Renal pelvis (tissue), 4 donors: ENCODE data around the gene CR1L. TPM values are rescaled to one million over a fixed set of nuclear protein-coding genes. Genes with fewer than 3 reads are reported as not detected.
"Not testable (repeated sequence)": the region's sequence is repeated elsewhere in the genome, so short reads cannot be mapped to it uniquely, and the experiment has no call there.

ENCODE experiments used
- DNase-seq: peaks from one replicate; pipeline ENCODE4 v3.0.0-alpha.2; 2013
- polyA plus RNA-seq, 3 donors: library from polyadenylated mRNA; unstranded; fragments of 120-200 nt; gene quantifications; one replicate each; pipeline ENCODE4 v1.2.1, GENCODE V29; 2013; ENCODE audit not compliant: insufficient read length in 3 of 3

Gene CR1L
- polyA plus RNA-seq, 3 donors = 0.78 to 2.2 (median 2.0) TPM

DNA sequence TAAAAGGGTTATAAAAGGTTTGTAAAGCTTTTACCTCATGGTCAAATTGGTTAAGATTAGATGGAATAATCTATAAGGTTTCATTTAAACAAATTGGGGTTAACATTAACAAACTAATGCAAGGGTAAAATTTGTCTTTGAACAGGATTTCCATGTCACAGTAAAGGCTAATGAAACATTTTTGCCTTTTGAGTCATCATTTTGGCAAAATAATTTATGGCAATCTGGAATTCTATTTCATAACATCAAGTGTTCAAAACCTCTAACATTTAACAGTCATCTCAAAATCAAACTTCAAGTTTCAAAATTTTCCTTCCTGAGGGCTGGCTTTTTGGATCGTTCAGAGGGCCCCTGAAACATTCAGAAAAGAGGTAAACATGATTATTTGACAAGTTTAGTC, 100.4 kb downstream of the CR1L start:
- no peak for DNase-seq

DNA sequence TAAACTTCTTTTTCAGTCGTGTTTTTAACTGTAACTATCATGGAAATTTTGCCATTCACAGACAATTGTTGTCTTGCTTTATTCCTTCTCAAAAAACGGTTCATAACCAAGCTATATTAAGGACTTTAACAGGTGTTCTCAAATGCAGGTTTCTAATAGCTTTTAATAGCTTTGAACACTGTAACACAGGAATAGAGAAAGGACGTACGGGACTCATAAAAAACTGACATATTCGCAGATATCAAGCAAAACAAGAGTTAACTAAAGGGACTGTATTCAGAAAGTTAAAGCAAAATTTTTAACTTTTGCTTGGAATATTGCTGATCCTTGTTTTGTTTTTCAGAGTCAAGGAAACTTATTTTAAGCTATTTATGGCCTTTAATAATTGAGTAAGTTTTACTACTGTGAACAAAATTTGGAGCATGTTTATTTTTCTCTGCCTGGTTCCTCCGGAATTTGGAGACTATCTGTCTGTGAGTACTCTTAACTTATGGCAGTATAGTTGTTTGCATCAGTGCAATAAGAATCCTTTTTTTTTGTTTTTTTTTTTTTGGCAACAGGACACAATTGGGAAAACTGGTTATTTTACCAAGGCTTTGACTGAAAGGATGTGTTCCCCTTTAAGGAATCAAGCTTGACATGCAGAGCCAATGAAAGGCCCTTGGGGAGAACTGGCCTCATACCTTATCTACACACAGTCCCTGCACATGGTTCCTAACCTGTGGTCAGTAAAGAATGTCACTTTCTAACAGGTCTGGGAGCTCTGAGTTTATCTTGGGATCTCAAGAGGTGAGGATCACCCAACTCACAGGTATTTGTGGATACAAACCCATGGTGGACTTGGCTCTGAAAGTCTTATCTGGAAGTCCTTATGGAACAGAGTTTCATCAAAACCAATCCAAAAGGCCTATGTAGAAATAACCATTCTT, 101.2 kb downstream of the CR1L start:
- no peak for DNase-seq

DNA sequence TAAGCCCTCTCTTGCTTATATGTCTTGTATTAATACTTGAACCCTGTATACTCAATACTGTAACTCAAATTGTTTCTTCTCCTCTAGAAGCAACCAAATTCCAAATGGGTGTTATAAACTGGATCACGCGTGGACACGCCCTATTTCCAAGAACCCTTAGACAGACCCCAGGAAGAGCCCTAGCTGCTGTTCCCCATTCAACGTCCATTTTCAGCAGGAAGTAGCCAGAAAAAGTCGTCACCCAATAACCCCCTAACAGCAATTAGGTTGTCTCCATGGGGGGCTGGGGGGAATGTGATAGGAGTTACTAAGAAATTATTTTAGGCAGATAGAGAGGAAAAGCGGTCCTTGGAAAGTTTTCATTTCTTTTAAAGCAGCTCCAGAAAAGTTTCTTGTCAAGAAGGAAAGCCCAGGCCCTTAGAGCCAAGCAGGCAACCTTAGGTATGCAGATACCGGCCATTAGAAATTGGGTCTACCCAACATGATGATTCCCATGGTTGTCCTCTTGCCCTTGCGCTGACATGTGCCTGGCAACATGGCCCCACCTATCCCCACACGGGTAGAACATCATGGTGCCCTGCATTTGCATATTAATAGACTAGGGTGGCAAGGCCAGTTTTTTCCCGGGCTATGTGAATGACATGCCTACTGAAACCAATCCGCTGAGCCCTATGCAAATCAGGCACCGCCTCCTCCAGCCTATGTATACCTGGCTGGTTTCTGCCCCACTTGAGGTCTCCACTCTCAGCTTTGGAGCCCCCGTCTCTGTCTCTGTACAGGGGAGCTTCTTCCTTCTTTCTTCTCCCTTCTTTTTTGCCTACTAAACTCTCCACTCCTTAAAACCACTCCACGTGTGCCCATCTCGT, 102.9 kb downstream of the CR1L start:
- DNase-seq = no peak

DNA sequence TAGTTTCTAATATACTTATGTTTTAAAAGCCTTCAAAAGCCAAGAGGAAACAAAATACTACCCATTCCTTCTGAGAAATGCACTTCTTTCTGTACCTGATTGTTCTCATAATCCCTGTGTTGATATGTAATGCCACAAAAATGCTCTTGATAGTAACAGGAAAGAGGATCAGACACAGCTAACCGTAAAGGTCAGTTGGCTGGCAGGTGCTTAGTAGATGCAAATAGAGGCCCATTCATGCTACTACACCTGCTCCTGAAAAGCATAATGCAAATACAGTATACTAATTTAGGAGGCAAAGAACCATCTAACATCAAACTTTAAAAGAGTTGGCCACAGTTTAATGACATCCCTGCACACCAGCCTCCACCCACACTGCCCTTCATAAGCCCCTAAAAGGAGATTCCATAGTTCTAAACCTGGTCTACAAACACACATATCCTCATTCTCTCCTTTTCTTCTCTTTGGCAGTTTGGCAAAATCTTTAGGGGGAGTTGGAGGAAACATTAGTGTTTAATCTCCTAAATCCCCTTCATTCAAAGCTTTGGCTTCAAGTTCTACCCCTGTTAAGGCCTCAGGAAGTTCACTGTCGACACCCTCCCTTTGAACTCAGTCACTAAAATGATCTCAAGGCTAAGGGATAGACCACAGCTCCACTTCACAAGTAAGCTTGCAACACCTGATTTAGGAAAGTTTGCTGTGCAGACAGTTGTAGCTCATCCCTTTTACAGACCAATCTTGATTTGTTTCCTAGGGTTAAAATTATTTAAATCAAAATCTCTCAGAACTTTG, 104.0 kb downstream of the CR1L start:
- DNase-seq = no peak

DNA sequence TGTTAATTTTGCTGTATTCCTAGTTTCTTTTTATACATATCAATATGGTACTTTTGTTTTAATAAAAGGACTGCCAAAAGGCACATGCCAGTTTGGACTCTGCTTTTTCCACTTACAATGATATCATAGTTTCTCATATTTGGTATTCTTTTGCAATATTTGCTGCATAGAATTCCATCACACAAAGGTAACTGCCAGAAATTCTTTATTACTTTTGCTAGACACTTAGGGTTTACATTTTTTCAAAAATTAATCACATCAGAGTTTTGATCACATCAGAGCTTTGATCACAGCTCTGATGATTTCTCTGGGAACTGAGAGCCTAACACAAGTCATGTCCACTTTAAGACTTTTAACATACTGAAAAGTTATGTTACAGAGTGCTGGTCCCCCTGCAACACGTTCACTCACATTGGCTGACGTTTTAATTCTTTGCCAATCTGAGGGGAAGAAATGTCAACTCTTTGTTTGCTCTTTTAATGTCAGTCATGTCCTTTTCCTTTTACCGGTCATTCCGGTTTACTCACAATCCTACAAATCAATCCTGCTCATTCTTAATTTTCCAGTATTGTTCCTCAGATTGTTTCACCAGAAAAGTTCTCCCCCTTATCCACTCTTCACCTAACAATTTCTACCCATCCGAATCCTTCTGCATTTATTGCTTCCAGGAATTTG, 105.8 kb downstream of the CR1L start:
- DNase-seq = no peak

DNA sequence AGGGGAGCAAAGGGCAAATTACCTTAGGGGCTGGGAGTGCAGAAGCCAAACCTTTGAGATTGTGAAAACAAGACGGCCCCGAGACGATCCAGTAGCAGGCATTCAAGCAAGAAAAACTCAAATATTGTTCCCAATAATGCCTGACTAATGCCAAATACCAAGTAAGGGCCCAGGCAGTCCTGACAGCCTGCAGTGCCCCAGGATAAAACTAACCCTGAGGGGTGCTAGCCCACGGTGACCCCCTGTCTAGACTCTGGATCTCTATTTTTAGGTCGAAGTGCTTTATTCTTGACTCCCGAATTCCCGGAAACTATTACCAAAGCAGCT, 106.5 kb downstream of the CR1L start:
- DNase-seq = not testable (repeated sequence)

DNA sequence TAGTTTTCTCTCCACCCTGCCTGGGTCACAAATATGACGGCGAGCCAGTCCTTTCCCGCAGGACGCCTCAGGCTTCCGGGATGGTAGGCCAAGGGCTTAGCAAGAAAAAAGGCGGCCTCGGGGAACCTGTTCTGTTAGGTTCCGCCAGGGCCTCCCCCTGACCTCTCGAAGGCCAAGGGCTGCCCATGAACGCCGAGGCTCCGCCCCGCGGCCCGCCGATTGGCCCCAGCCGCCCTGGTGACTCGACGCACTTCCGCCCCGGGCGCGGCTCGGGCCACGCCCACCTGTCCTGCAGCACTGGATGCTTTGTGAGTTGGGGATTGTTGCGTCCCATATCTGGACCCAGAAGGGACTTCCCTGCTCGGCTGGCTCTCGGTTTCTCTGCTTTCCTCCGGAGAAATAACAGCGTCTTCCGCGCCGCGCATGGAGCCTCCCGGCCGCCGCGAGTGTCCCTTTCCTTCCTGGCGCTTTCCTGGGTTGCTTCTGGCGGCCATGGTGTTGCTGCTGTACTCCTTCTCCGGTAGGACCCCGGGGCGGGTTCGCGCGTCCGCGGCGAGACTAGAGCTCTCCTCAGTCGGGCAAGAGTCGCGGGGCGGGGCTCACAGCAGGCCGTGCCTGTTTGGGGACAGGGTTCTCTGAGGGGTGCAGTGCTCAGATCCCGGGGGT, 107.0 kb downstream of the CR1L start, which contains the start of gene CD46:
TSS of gene CD46 (plus strand) at position 265 of the 666 bp plus-strand sequence. CDS start at position 424, 159 bp downstream.
- DNase-seq = peak; percentile 95

DNA sequence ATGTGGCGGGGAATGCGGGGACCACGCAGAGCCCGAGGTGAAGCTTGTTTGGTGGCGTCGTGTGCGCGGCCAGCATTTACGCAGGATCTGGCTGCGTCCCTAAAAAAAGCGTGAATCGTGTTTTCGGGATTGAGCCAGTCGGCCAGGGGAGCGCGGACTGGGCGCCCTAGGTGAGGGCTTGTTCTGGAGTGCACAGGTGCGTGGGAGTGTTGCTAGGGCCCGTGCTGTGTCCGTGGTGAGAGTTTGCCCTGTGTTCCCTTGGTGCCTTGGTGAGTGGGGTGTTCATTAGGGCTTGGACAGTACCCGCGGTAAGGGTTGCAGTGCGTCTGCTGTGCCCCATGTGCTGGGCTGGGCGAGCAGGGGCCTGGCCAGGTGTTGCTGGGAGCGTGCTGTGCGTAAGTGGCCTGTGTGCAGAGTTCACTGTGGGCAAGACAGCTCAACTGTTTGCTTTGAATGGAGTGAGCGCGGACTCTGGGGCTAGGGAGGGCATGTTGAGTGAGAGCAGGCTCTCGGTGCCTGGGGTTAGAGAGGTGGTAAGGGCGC, 107.6 kb downstream of the CR1L start:
- DNase-seq = peak; percentile 27

DNA sequence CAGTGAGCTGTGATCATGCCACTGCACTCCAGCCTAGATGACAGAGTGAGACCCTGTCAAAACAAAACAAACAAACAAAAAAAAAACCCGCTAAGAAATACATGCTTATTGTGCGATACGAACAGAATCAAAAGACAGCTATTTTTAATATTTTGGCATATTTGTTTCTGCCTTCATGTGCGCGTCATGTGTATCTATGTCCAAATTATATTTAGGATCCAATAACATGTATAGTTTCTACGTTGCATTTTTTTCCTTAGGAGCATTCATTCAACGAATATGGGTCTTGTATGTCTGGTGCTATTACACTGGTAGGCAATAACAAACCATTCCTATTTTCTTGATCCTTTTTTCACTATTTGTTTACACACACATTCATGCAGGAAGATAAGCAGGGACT, 108.7 kb downstream of the CR1L start:
- DNase-seq = no peak

DNA sequence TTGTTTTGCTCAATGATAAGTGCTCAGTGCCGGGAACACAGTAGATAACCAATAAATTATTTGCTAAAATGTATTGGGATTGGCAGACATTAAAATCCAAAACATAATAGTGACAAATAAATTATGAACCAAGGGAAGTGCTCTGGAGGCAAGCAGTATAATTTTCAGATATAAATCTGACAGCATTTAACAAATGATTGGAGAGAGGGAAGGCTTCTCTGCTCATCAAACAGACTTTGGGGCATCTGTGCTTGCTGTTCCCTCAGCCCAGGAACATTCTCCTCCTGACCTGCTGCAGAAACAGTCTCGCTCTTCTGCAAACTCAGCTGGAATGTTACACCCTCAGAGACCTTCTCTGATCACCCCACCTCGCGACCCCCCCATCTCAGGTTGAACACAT, 109.1 kb downstream of the CR1L start:
- no peak for DNase-seq

DNA sequence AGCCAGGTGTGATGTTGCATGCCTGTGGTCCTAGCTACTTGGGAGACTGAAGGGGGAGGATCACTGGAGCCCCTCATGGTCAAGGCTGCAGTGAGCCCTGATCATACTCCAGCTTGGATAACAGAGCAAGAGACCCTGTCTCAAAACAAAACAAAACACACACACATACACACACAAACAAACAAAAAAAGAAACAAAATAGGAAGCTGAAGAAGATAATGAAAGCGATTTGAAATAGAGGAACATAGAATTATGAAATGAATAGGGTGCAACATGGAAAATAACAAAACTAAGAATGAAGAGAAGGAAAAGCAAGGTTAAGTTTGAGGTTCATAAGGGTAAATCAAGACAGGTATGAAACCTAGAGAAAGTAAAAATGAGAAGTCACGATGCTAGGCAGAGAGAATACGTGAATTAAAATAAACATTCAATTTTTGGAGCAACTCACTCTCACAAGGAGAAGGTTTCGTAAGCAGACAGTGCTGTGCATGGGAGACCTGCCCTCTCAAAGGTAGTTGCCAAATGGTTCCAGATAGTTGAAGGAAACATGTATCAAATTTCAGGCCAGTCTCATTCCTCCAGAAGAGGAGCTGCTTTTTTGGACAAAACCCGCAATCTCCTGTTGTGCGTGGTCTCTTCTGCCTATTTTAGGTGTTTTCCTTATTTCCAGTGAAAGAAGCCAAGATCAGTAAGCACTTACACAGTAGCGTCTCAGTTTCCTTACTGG, 110.2 kb downstream of the CR1L start:
- DNase-seq = no peak

DNA sequence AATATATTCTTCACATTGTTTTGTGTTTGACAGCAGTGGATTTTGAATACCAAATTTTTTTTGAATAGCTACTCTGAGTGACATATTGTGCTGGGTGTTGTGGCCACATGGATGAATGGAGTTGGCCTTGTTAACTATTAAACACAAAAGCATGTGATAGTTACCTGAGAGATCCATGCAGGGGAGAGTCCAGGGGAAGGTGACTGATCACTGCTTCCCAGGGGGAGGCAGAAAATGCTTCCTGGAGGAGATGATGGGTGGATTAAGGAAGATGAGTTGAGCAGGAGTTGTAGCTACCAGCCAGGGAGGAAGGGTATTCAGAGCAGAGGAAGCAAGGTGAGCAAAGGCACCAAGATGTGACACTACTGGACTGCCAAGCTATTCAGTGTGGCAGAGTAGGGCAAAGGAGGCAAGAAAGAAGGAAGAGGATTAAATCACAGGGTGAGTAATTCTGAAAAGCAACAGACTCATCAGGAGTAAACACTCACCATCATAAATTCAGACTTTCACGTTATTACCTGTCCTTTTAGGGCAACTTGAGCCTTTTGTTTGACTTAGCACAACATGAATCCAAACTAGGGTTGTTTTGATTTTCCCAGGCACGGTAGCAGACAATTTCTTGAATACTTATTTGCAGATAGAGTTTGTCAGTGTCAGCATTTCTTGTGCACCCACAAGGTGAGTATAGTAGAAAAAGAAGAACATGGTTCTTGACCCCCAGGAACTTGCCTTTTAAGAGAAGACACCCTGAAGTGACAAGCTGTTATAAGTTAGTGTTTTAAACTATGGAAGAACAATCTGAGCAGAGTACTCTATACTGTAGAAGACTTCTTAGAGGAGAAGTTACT, 111.1 kb downstream of the CR1L start:
- DNase-seq = no peak

DNA sequence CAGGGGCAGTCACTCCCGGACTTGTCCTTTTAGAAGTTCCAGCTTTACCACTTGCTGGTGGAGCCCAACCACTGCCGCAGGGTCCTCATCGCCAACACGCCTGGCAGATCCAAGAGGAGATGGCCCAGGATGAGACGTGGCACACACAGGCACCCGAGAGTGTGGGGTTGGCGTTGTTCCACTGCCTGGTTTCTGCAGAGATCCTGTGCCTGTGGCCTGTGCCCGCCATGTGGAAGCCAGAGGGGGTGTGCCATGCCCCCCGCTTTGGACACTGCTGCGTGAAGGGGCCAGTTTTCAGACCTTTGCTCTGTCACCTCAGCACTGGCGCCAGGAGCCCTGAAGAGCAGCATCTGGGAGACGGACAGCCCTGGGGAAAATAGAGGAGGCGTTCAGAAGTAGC, 117.7 kb downstream of the CR1L start:
- DNase-seq = no peak

DNA sequence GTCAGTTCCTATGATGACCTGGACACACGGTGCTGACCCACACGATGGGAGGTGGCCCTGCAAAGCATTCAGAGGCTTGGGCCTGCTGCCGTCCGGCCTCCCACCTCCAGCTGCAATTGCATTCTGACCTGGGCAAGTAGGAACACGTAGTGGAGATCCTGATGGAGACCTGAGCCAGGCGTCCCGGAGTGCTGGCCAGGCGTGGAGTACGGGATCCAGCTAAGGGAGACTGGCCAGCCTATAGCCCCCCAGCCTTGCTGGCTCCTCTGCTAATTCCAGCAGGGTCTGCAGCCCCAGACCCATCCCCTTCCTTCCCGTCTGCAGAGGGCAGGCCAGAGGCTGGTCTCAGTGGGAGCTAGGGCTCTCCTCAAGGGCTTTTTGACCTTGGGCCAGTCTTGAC, 118.2 kb downstream of the CR1L start:
- DNase-seq = no peak

DNA sequence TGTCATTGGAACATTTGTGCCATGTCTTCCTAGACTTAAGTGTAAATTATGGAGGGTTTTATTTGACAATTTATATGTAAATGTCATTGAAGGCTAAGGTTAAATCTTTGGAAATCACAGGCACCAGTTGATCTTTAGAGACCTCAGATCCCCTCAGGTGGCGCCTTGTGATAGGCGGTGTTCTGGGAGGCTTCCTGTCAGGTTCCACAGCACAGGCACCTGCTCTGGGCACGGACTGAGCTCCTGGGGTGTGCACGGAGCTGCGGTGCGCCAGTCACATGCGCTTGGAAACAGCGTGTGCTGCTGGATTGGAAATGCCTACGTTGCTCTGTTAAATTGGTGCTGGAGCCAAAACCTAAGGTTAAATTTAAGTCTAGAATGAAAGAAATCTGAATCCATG, 119.0 kb downstream of the CR1L start:
- DNase-seq = no peak

DNA sequence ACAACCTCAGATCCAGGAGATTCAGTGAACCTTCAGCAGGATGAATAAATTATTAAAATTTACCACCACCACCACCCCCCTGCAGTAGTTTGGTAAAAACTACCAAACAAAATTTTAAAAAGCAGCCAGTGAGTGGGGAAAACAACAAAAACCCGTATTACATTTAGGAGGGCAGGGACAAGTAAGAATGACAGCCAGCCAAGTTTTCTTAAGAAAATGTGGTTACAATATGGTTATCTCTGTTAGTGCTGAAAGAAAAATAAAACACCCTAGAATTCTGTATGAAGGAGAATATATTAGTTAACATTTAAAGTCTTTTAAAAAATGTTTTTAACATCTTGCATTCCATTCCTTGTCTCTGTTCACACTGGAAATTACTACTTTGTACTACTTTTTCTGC, 121.6 kb downstream of the CR1L start:
- DNase-seq = no peak

DNA sequence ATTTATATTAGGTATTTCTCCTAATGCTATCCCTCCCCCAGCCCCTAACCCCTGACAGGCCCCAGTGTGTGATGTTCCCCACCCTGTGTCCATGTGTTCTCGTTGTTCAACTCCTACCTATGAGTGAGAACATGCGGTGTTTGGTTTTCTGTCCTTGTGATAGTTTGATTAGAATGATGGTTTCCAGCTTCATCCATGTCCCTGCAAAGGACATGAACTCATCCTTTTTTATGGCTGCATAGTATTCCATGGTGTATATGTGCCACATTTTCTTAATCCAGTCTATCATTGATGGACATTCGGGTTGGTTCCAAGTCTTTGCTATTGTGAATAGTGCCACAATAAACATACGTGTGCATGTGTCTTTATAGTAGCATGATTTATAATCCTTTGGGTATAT, 125.6 kb downstream of the CR1L start:
- DNase-seq = not testable (repeated sequence)
